ENCODE results near the gene SLC8A2.

The SLC8A2 gene

GRCh38 chr19:47471733-47472457 is at the start of gene SLC8A2:
Gene SLC8A2 (minus strand): TSS chr19:47471893. CDS start chr19:47466403, 5,490 bp downstream.
- DNase-seq (ENCODE audit: low read depth) = peak; percentile 48

GRCh38 chr19:47520839-47521238 is 49.1 kb upstream of the SLC8A2 start:
- DNase-seq (ENCODE audit: low read depth) = no peak

- DNase-seq (ENCODE audit: low read depth) = no peak
These were observed 48.7 kb upstream of the SLC8A2 start for GRCh38 chr19:47520343-47520806.

- no peak for DNase-seq (ENCODE audit: low read depth)
These were observed 47.2 kb upstream of the SLC8A2 start for GRCh38 chr19:47518854-47519253.

GRCh38 chr19:47518139-47518538 is 46.4 kb upstream of the SLC8A2 start:
- DNase-seq (ENCODE audit: low read depth) = peak; percentile 49

GRCh38 chr19:47514869-47515588 is 43.3 kb upstream of the SLC8A2 start, which contains the start of gene NAPA:
Gene NAPA (minus strand): TSS chr19:47515063. CDS start chr19:47514940, 123 bp downstream.
- DNase-seq (ENCODE audit: low read depth) = peak; percentile 100

GRCh38 chr19:47514151-47514868 is 42.6 kb upstream of the SLC8A2 start:
- DNase-seq (ENCODE audit: low read depth) = no peak

GRCh38 chr19:47512948-47513319 is 41.2 kb upstream of the SLC8A2 start:
- DNase-seq (ENCODE audit: low read depth) = no peak

- no peak for DNase-seq (ENCODE audit: low read depth)
These were observed 40.7 kb upstream of the SLC8A2 start for GRCh38 chr19:47512183-47512947.

GRCh38 chr19:47511681-47512080 is 40.0 kb upstream of the SLC8A2 start:
- no peak for DNase-seq (ENCODE audit: low read depth)

GRCh38 chr19:47511128-47511517 is 39.4 kb upstream of the SLC8A2 start:
- no peak for DNase-seq (ENCODE audit: low read depth)

- no peak for DNase-seq (ENCODE audit: low read depth)
These were observed 38.9 kb upstream of the SLC8A2 start for GRCh38 chr19:47510516-47511127.

- no peak for DNase-seq (ENCODE audit: low read depth)
These were observed 38.3 kb upstream of the SLC8A2 start for GRCh38 chr19:47509973-47510372.

- DNase-seq (ENCODE audit: low read depth) = no peak
These were observed 37.6 kb upstream of the SLC8A2 start for GRCh38 chr19:47509170-47509847.

- DNase-seq (ENCODE audit: low read depth) = no peak
These were observed 37.0 kb upstream of the SLC8A2 start for GRCh38 chr19:47508721-47509120.

GRCh38 chr19:47507924-47508553 is 36.3 kb upstream of the SLC8A2 start:
- no peak for DNase-seq (ENCODE audit: low read depth)

GRCh38 chr19:47507012-47507411 is 35.3 kb upstream of the SLC8A2 start:
- no peak for DNase-seq (ENCODE audit: low read depth)

GRCh38 chr19:47506459-47506858 is 34.8 kb upstream of the SLC8A2 start:
- DNase-seq (ENCODE audit: low read depth) = no peak

GRCh38 chr19:47505506-47505905 is 33.8 kb upstream of the SLC8A2 start:
- DNase-seq (ENCODE audit: low read depth) = no peak

- DNase-seq (ENCODE audit: low read depth) = no peak
These were observed 32.1 kb upstream of the SLC8A2 start for GRCh38 chr19:47503826-47504150.

All from activated T-cell treated with anti-CD3 and anti-CD28 coated beads for 24 hours (primary cell).